Suprapubic skin (tissue), 4 donors: ENCODE measurements around the gene FIGNL1. TPM values are rescaled to one million over a fixed set of nuclear protein-coding genes. Genes with fewer than 3 reads are reported as not detected.

Source experiments
- DNase-seq, 2 donors: peaks; one replicate each; pipeline ENCODE4 v3.0.0-alpha.2; 2019; ENCODE audit warnings: low spot score in 2 of 2
- H3K27ac ChIP-seq: fragments of 200-600 bp; sonication (generic); one replicate; pipeline ENCODE4 v1.5.1; 2019
- H3K27me3 ChIP-seq: fragments of 200-600 bp; sonication (generic); one replicate; pipeline ENCODE4 v1.5.1; 2019
- H3K36me3 ChIP-seq: fragments of 200-600 bp; sonication (generic); one replicate; pipeline ENCODE4 v1.5.1; 2019
- H3K4me1 ChIP-seq: fragments of 200-600 bp; sonication (generic); one replicate; pipeline ENCODE4 v1.5.1; 2019
- H3K4me3 ChIP-seq: fragments of 200-600 bp; sonication (generic); one replicate; pipeline ENCODE4 v1.5.1; 2019; ENCODE audit warnings: mild to moderate bottlenecking
- H3K9me3 ChIP-seq: fragments of 200-600 bp; sonication (generic); one replicate; pipeline ENCODE4 v1.5.1; 2019
- EP300 ChIP-seq: sonication (generic); formaldehyde crosslinking; IDR thresholded peaks from one replicate; pipeline ENCODE4 v1.6.1; 2017; ENCODE audit warnings: antibody characterized with exemption
- POLR2A ChIP-seq, 2 donors: fragments of 450-650 bp; IDR thresholded peaks; one replicate each; pipeline ENCODE4 v1.6.1; 2017; ENCODE audit warnings: antibody characterized with exemption in 2 of 2, mild to moderate bottlenecking in 2 of 2, moderate library complexity in 2 of 2
- POLR2AphosphoS5 ChIP-seq, 3 donors: sonication (generic); formaldehyde crosslinking; IDR thresholded peaks; one replicate each; pipeline ENCODE4 v1.6.1; 2017; ENCODE audit warnings: antibody characterized with exemption in 3 of 3
- WGBS: methylation state at CpG from one replicate; pipeline ENCODE4 v1.1.5; 2018; 5-methylcytosine and 5-hydroxymethylcytosine counted together
- total RNA-seq, 4 donors: library from RNA; depleted of rRNA; stranded (reverse); fragments of >200 nt; gene quantifications; one replicate each; pipeline ENCODE4 v1.1.0, GENCODE V29; 2016
- TF ChIP-seq, protein P1 (sequence below), 2 donors: fragments of 200-600 bp in 1 of 2; fragments of 450-650 bp in 1 of 2; sonication (generic) in 1 of 2; IDR thresholded peaks; one replicate each; pipeline ENCODE4 v1.5.1; 2016 to 2019; ENCODE audit warnings: antibody characterized with exemption in 2 of 2, mild to moderate bottlenecking in 1 of 2, moderate library complexity in 1 of 2

The FIGNL1 gene
- total RNA-seq, 4 donors from 2014 or later, result 8.1 to 22.1 (median 16.4) TPM

DNA sequence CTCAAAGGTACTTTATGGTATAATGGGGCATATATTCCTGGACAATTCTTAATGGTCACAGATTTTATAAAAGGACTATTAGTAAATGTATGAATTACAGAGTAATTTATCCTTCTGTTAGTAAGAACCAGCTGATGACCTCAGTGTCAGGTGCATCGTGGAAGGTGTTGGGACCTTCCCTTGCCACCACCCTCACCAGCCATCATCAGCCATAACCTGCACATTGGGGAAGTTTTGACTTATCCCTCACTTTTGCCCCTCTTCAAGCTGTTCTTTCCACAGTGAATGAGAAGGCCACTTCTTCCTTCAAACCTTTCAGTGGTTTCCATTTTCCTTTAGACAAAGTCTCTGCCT, 52.2 kb downstream of the FIGNL1 start:
- DNase-seq, result no peak

DNA sequence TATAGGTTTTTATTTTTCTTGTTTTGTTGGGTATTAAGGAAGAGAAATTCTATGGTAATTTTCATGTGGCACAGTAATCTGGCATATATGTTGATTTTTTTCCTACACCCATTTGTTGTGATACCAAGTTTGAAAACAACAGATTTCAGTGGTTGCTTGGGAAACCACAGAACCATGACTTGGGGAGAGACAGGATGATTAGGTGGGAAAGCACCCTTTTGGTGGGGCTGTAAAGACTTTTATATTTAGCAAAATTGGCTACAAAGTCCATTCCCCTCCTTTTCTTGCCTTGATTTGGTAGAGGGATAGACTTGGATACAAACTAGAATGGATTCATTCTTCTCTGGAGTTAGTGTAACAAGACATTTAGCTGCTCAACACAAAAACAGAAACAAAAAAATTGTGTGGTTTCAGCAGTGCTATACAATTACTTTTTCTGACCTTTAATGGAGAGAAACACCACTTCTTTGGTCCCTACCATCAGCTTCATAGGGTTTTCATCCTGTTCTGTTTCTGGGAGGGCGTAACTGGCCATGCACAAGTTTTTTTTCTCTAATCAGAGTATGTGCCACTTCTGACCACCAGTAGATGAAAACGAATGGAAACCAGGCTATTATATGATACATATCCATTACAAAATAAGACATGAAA, 52.7 kb downstream of the FIGNL1 start:
- Histone ChIP-seq H3K9me3 (no peaks in the 10 kb centered on the region), H3K36me3 (no peaks in the 10 kb centered on the region), H3K27me3 (peaks cover 33% of the 10 kb centered on the region), H3K4me1 (no peaks in the 10 kb centered on the region), H3K4me3 (no peak overlapping the region), H3K27ac (no peak overlapping the region)
- 79% methylated on average over 2 of the region's 2 CpGs for WGBS
- no peak for DNase-seq
- TF ChIP-seq EP300 (no peak), POLR2A (IDR thresholded peaks at IDR 0.05) (no peak), POLR2AphosphoS5 (IDR thresholded peaks at IDR 0.05) (no peak)
- TF ChIP-seq, protein P1, sequence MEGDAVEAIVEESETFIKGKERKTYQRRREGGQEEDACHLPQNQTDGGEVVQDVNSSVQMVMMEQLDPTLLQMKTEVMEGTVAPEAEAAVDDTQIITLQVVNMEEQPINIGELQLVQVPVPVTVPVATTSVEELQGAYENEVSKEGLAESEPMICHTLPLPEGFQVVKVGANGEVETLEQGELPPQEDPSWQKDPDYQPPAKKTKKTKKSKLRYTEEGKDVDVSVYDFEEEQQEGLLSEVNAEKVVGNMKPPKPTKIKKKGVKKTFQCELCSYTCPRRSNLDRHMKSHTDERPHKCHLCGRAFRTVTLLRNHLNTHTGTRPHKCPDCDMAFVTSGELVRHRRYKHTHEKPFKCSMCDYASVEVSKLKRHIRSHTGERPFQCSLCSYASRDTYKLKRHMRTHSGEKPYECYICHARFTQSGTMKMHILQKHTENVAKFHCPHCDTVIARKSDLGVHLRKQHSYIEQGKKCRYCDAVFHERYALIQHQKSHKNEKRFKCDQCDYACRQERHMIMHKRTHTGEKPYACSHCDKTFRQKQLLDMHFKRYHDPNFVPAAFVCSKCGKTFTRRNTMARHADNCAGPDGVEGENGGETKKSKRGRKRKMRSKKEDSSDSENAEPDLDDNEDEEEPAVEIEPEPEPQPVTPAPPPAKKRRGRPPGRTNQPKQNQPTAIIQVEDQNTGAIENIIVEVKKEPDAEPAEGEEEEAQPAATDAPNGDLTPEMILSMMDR (IDR thresholded peaks at IDR 0.05), result no peak

More for the DNA sequence above, 52.2 kb downstream of the FIGNL1 start:
- Histone ChIP-seq H3K36me3 (no peaks in the 10 kb centered on the region), H3K27ac (no peak overlapping the region), H3K9me3 (no peaks in the 10 kb centered on the region), H3K4me3 (no peak overlapping the region), H3K27me3 (peaks cover 33% of the 10 kb centered on the region), H3K4me1 (no peaks in the 10 kb centered on the region)
- TF ChIP-seq EP300, result no peak
- 88% methylated on average over 1 of the region's 1 CpG for WGBS

DNA sequence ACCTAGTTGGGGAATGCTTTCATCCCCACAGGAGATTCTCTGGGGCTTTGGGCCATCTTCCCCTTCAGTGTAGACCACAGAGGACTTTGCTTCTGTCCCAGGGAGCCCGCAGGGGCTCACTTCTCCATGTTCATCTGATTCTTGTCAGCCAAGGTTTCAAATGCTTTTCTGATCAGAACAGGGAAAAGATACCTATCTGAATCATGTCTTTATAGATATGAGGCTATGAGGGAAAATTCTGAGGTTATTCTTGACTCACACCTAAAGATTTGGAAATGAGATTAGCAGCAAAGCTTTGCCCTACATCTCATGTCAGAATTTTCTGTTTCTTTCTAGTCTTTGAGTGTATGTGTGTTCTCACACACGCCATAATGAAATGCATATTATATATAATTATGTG, 53.3 kb downstream of the FIGNL1 start:
- Histone ChIP-seq H3K4me1 (no peaks in the 10 kb centered on the region), H3K4me3 (no peak overlapping the region), H3K36me3 (no peaks in the 10 kb centered on the region), H3K27me3 (peaks cover 28% of the 10 kb centered on the region), H3K9me3 (no peaks in the 10 kb centered on the region), H3K27ac (no peak overlapping the region)
- WGBS, result 89% methylated on average over 2 of the region's 2 CpGs
- DNase-seq, result no peak
- no peak for TF ChIP-seq POLR2A (IDR thresholded peaks at IDR 0.05)
- TF ChIP-seq POLR2AphosphoS5 (IDR thresholded peaks at IDR 0.05), result no peak
- TF ChIP-seq, protein P1 (IDR thresholded peaks at IDR 0.05), result no peak
- no peak for TF ChIP-seq EP300

DNA sequence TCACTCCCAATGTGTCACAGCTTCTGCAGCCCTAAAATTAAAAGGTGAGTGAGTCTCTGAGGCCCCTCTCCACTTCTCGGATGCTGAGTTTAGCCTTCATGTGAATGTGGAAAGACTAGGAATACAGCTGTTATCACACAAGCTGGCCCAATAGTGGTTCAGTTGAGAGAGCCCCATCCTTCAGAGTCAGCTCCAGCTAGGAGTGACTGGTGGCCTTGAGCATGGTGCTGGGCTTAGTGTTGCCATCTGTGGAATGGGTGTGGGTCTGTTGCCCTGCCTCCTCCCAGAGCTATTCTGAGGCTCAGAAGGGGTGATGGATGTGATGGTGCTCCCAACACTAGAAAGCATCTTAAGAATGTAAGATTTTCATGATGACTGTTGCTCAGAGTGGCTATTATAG, 55.8 kb downstream of the FIGNL1 start:
- no peak for DNase-seq
- Histone ChIP-seq H3K9me3 (no peaks in the 10 kb centered on the region), H3K4me1 (no peaks in the 10 kb centered on the region), H3K36me3 (no peaks in the 10 kb centered on the region), H3K27ac (no peak overlapping the region), H3K4me3 (no peak overlapping the region), H3K27me3 (peaks cover 6% of the 10 kb centered on the region)
- no peak for TF ChIP-seq POLR2A (IDR thresholded peaks at IDR 0.05)
- TF ChIP-seq, protein P1 (IDR thresholded peaks at IDR 0.05), result no peak
- no peak for TF ChIP-seq EP300
- WGBS, result 50% methylated on average over 1 of the region's 1 CpG

Other genes with a start within 250 kb of the FIGNL1 start
- gene IKZF1, start 145.6 kb downstream of the FIGNL1 start, total RNA-seq, result 10 to 100 TPM in 1 of 4 donors, 1 to 10 TPM in 3; 3.2 to 17.5 (median 6.2) TPM
- 1 to 10 TPM in 2 of 4 donors, not detected in 2; 1.6 to 3.6 TPM for gene DDC, start 115.1 kb upstream of the FIGNL1 start, total RNA-seq